BE2C (cell line): Measurements from ENCODE around the gene CHD5.

ENCODE experiments used
- DNase-seq: peaks from one replicate; pipeline ENCODE4 v3.0.0-alpha.2; 2020
- H3K27me3 ChIP-seq: fragments of 250-450 bp; sonication (Bioruptor Pico); 2 replicates; pipeline ENCODE4 v1.5.1; 2020; ENCODE audit warnings: mild to moderate bottlenecking
- H3K36me3 ChIP-seq: fragments of 250-450 bp; sonication (Bioruptor Pico); 2 replicates; pipeline ENCODE4 v1.5.1; 2020; ENCODE audit warnings: mild to moderate bottlenecking
- H3K4me1 ChIP-seq: fragments of 250-450 bp; sonication (Bioruptor Pico); 2 replicates; pipeline ENCODE4 v1.5.1; 2020
- H3K4me3 ChIP-seq: 2 replicates; pipeline ENCODE4 v1.5.1; 2011; ENCODE audit warnings: low read depth, low read length
- H3K9me3 ChIP-seq: fragments of 250-450 bp; sonication (Bioruptor Pico); 2 replicates; pipeline ENCODE4 v1.5.1; 2020
- TF ChIP-seq, protein P1 (sequence below): IDR thresholded peaks from 2 replicates; pipeline ENCODE4 v1.5.1; 2012; ENCODE audit warnings: mild to moderate bottlenecking, low read depth, low read length

CHD5 gene

DNA sequence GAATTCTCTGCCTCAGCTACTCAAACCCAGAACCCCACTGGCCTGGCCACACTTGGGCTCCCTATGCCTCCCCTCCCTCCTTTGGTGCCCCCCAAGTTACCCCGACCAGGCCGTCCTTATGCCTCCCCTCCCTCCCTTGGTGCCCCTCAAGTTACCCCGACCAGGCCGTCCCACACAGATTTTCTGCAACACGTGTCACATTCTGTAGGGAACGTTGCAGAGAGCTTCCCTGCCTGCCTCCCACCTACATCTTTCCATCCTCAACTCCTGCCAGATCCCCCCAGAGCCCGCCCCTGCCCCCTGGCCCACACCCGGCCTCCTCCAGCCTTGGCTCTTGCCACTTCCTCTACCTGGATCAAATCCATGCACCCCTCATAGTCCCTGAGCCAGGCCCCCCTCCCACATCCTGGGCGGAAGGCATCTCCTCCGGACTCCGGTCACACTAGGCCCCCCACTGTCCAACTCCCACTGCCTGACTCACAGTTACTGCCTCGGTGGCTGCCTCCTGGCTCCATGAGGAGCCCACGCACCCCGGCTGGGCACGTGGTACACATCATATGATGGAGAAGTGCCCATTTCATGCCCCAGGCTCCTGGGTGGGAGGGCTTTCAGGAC is 93.3 kb downstream of the CHD5 start:
- H3K9me3 ChIP-seq, result no peaks in the 10 kb centered on the region
- no peaks in the 10 kb centered on the region for H3K27me3 ChIP-seq
- TF ChIP-seq, protein P1, sequence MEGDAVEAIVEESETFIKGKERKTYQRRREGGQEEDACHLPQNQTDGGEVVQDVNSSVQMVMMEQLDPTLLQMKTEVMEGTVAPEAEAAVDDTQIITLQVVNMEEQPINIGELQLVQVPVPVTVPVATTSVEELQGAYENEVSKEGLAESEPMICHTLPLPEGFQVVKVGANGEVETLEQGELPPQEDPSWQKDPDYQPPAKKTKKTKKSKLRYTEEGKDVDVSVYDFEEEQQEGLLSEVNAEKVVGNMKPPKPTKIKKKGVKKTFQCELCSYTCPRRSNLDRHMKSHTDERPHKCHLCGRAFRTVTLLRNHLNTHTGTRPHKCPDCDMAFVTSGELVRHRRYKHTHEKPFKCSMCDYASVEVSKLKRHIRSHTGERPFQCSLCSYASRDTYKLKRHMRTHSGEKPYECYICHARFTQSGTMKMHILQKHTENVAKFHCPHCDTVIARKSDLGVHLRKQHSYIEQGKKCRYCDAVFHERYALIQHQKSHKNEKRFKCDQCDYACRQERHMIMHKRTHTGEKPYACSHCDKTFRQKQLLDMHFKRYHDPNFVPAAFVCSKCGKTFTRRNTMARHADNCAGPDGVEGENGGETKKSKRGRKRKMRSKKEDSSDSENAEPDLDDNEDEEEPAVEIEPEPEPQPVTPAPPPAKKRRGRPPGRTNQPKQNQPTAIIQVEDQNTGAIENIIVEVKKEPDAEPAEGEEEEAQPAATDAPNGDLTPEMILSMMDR, result no peak
- H3K4me1 ChIP-seq, result no peaks in the 10 kb centered on the region
- H3K36me3 ChIP-seq, result no peaks in the 10 kb centered on the region
- no peak for DNase-seq
- no peak overlapping the region for H3K4me3 ChIP-seq

DNA sequence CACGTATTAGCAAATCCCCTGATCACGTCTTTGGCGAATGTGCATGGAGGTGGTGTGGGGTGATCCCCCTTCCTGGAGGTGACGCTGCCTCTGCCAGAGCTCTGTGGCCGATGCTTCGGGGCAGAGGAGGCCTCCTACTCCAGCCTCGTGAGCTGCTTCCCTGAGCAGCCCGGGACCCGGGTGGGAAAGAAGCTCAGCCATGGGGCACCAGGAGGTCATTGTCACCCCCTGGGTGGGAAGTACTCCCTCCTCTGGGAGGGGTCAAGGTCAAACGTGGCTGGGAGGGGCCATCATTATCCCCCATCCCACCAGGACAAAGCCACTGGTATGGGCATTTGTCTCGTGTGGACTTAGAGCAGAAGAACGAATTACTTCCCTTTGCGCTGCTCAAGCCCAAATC is 93.8 kb downstream of the CHD5 start:
- H3K27me3 ChIP-seq, result no peaks in the 10 kb centered on the region
- no peaks in the 10 kb centered on the region for H3K9me3 ChIP-seq
- TF ChIP-seq, protein P1, result no peak
- no peaks in the 10 kb centered on the region for H3K4me1 ChIP-seq
- H3K36me3 ChIP-seq, result no peaks in the 10 kb centered on the region
- no peak for DNase-seq
- no peak overlapping the region for H3K4me3 ChIP-seq

DNA sequence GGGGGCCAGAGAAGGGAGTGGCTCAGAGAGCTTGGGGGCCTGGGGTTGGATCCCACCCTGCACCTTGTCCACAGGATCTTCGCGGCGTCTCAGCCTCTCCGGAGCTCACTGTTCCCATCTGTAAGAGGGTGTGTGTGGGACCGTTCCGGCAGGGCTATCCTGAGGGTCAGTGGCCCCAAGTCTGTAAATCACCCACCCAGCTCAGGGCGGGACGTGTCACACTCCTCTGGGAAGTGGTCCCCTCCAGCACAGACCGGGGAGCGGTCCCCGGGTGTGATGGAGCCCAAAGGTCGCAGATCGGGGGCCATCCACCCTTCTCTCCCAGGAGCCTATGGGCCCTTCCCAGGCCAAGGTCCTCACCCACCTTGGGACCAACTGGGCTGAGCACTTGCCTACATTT is 94.5 kb downstream of the CHD5 start:
- Histone ChIP-seq H3K9me3 (no peaks in the 10 kb centered on the region), H3K4me1 (no peaks in the 10 kb centered on the region), H3K27me3 (no peaks in the 10 kb centered on the region), H3K4me3 (no peak overlapping the region), H3K36me3 (no peaks in the 10 kb centered on the region)
- TF ChIP-seq, protein P1, result no peak
- no peak for DNase-seq

DNA sequence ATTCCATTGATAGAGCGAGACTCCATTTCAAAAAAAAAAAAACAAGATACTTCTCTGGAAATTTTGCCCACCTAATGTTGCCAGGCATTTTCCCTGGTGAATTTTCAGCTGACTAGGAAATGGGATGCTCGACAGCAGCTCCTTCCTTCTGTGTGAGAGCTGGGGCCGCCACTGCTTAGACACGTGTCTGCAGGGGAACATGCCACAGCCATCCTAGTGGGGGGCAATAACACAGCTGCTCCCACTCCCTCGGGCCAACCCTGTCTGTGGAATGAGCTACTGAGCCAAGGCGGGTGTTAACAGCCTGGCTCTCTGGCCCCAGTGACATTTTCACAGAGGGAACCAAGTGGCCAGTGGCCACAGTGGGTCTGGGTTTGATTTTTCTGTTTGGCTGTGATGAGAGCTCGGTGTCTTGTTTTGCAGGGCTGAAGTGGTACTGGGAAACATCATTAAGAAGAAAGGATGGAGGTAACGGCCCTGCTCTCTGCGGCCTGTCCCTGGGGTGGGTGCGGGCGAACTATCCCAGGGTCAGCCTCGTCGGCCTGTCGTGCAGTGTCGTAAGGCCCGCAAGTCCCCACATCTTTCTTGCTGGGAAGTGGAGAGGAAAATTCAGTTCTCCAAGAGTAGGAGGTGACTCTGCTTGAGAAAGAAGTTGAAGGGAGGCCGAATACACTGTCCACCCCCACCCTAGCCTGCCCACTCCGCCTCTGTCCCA is 95.2 kb downstream of the CHD5 start:
- Histone ChIP-seq H3K4me1 (no peaks in the 10 kb centered on the region), H3K27me3 (no peaks in the 10 kb centered on the region), H3K9me3 (no peaks in the 10 kb centered on the region), H3K4me3 (no peak overlapping the region), H3K36me3 (no peaks in the 10 kb centered on the region)
- TF ChIP-seq, protein P1, result no peak
- no peak for DNase-seq

DNA sequence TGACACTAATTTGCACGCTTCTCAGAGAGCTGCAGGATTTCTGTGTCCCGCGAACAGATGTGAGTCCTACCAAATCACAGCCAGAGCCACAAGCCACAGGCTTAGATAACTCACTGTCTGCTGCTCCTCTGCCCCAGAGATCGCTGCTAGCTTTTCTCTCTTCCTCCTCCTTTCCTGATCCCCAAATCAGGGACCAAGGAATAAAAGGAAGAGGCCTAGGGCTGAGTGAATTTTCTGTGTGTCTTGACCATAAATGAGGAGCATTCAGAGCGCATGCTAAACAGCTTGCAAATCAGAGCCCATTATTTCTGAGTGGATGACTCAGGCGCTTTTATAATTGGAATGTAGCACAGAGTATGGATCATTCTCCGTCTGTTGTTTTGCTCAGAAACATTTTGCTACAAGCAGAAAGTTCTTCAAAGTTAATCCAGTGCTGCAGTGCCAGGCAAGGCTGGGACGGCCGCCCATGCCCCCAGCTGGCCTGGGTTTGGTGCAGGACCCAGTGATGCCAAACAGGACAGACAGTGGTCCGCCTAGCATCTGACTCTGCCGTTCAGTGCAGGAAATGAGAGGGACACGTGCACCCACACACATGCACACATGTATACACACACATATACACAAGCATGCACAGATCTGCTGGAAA is 96.2 kb downstream of the CHD5 start:
- TF ChIP-seq, protein P1, result no peak
- H3K27me3 ChIP-seq, result no peaks in the 10 kb centered on the region
- H3K4me3 ChIP-seq, result no peak overlapping the region
- H3K36me3 ChIP-seq, result no peaks in the 10 kb centered on the region
- no peaks in the 10 kb centered on the region for H3K4me1 ChIP-seq
- no peak for DNase-seq
- no peaks in the 10 kb centered on the region for H3K9me3 ChIP-seq

DNA sequence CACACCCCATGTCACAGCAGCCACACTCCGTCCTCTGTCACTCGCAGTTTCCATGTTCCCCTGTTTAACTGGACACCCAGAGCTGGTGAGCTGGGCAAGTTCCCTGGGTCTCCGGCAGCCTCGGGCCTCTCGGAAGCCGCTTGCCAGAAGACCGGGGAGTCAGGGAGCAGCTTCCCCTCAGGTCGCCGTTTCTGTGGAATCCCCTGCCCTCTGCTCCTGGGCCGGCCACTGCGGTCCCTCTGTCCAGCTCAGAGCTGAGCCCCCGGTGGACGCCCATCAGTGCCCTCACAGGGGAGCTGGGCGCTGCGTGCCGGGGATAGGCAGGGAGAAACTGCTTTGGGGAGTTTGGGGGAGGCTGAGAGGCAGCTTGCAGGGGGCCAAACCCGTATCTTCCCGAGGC is 96.7 kb downstream of the CHD5 start:
- H3K4me3 ChIP-seq, result no peak overlapping the region
- H3K27me3 ChIP-seq, result no peaks in the 10 kb centered on the region
- H3K9me3 ChIP-seq, result no peaks in the 10 kb centered on the region
- DNase-seq, result no peak
- TF ChIP-seq, protein P1, result no peak
- H3K36me3 ChIP-seq, result no peaks in the 10 kb centered on the region
- no peaks in the 10 kb centered on the region for H3K4me1 ChIP-seq
